Stomach (tissue), 9 donors: ENCODE results near the gene NES. TPM values are rescaled to one million over a fixed set of nuclear protein-coding genes. Genes with fewer than 3 reads are reported as not detected.

Experiments used
- DNase-seq, 2 donors: peaks; one replicate each; pipeline versions ENCODE4 v3.0.0 to v3.0.0-alpha.2; 2013 to 2019
- H3K27ac ChIP-seq, 5 donors: fragments of 200-600 bp in 4 of 5; sonication (generic) in 4 of 5; one replicate each; pipeline ENCODE4 v1.5.1; 2013 to 2019; ENCODE audit warnings: mild to moderate bottlenecking in 1 of 5, moderate library complexity in 1 of 5
- H3K27me3 ChIP-seq, 3 donors: fragments of 200-600 bp; sonication (generic); one replicate each; pipeline ENCODE4 v1.5.1; 2017 to 2019; ENCODE audit warnings: mixed run types in 1 of 3
- H3K36me3 ChIP-seq, 4 donors: fragments of 200-600 bp; sonication (generic); 1 replicate in 3 of 4; 2 replicates in 1 of 4; pipeline ENCODE4 v1.5.1; 2016 to 2019
- H3K4me1 ChIP-seq, 4 donors: fragments of 200-600 bp; sonication (generic); one replicate each; pipeline ENCODE4 v1.5.1; 2016 to 2019
- H3K4me3 ChIP-seq, 4 donors: fragments of 200-600 bp; sonication (generic) in 3 of 4; one replicate each; pipeline ENCODE4 v1.5.1; 2016 to 2019; ENCODE audit warnings: mild to moderate bottlenecking in 1 of 4
- H3K9me3 ChIP-seq, 4 donors: fragments of 200-600 bp; sonication (generic); one replicate each; pipeline ENCODE4 v1.5.1; 2016 to 2019
- EP300 ChIP-seq: sonication (generic); formaldehyde crosslinking; IDR thresholded peaks from one replicate; pipeline ENCODE4 v1.6.1; 2017; ENCODE audit warnings: antibody characterized with exemption
- POLR2A ChIP-seq, 4 donors: fragments of 450-650 bp; IDR thresholded peaks; one replicate each; pipeline ENCODE4 v1.6.1; 2016; ENCODE audit warnings: antibody characterized with exemption in 4 of 4, control low read depth in 2 of 4, mild to moderate bottlenecking in 1 of 4, moderate library complexity in 1 of 4
- POLR2AphosphoS5 ChIP-seq, 3 donors: sonication (generic); formaldehyde crosslinking; IDR thresholded peaks; one replicate each; pipeline ENCODE4 v1.6.1; 2016; ENCODE audit warnings: antibody characterized with exemption in 3 of 3
- WGBS, 5 donors: extraction: QIAGEN DNeasy Blood & Tissue Kit in 3 of 5; methylation state at CpG; one replicate each; pipeline versions ENCODE4 v1.1.5 to v1.1.7; 2013 to 2018; 5-methylcytosine and 5-hydroxymethylcytosine counted together
- intact Hi-C: fragments of 100-400 bp; cut with DNase I; formaldehyde crosslinking; loops from one replicate; pipeline ENCODE4 v1.15.1; 2023; ENCODE audit warnings: low total_unique reads
- polyA plus RNA-seq, 3 donors: library from polyadenylated mRNA; stranded (reverse); fragments of 200-250 nt; gene quantifications; one replicate each; pipeline ENCODE4 v1.2.3, GENCODE V29; 2013
- total RNA-seq, 5 donors: library from RNA; depleted of rRNA; stranded (reverse); fragments of >200 nt; gene quantifications; one replicate each; pipeline versions ENCODE4 v1.1.0 to v1.2.3, GENCODE V29; 2014 to 2016
- TF ChIP-seq, protein P1 (sequence below), 7 experiments: fragments of 450-650 bp in 4 of 7; fragments of 200-600 bp in 3 of 7; sonication (generic) in 3 of 7; IDR thresholded peaks; one replicate each; pipeline ENCODE4 v1.5.1; 2016 to 2019; ENCODE audit warnings: antibody characterized with exemption in 7 of 7, control low read depth in 2 of 7, mild to moderate bottlenecking in 1 of 7
- donor health status: healthy with polysubstance abuse.
- donor health status: Bipolar disorder and iron deficiency.
- donor health status: healthy.

NES gene
- total and polyA plus RNA-seq, 8 donors, result 1.7 to 22.3 (median 6.8) TPM

DNA sequence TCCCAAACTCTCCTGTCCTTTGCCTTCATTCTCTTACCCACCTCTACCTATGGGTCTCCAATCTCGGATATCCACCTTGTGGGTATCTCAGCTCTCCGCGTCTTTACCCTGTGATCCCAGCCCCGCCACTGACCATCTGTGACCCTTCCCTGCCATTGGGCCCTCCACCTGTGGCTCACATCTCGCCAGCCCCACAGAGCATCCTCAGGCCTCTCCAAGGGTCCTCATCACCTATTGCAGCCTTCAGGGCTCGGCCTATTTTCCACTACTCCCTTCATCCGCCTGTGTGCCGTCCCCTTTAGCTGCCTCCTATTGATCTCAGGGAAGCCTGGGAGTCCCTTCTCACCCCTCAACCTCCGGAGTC is 24.2 kb downstream of the NES start:
- DNase-seq, result no peak
- Histone ChIP-seq H3K36me3 (no peaks in the 10 kb centered on the region), H3K27me3 (peaks cover 3 to 100% (median 31%) of the 10 kb centered on the region in 3 donors), H3K9me3 (no peaks in the 10 kb centered on the region), H3K4me3 (no peak overlapping the region), H3K27ac (no peak overlapping the region), H3K4me1 (peaks cover 14 to 23% (median 22%) of the 10 kb centered on the region in 4 donors)
- TF ChIP-seq, protein P1, sequence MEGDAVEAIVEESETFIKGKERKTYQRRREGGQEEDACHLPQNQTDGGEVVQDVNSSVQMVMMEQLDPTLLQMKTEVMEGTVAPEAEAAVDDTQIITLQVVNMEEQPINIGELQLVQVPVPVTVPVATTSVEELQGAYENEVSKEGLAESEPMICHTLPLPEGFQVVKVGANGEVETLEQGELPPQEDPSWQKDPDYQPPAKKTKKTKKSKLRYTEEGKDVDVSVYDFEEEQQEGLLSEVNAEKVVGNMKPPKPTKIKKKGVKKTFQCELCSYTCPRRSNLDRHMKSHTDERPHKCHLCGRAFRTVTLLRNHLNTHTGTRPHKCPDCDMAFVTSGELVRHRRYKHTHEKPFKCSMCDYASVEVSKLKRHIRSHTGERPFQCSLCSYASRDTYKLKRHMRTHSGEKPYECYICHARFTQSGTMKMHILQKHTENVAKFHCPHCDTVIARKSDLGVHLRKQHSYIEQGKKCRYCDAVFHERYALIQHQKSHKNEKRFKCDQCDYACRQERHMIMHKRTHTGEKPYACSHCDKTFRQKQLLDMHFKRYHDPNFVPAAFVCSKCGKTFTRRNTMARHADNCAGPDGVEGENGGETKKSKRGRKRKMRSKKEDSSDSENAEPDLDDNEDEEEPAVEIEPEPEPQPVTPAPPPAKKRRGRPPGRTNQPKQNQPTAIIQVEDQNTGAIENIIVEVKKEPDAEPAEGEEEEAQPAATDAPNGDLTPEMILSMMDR (IDR thresholded peaks at IDR 0.05), result no peak
- TF ChIP-seq POLR2AphosphoS5 (IDR thresholded peaks at IDR 0.05) (no peak), EP300 (no peak), POLR2A (IDR thresholded peaks at IDR 0.05) (no peak)
- intact Hi-C loops, result no loop called here
- 78 to 87% (median 84%) methylated on average over 9 of the region's 9 CpGs for WGBS, 5 donors

DNA sequence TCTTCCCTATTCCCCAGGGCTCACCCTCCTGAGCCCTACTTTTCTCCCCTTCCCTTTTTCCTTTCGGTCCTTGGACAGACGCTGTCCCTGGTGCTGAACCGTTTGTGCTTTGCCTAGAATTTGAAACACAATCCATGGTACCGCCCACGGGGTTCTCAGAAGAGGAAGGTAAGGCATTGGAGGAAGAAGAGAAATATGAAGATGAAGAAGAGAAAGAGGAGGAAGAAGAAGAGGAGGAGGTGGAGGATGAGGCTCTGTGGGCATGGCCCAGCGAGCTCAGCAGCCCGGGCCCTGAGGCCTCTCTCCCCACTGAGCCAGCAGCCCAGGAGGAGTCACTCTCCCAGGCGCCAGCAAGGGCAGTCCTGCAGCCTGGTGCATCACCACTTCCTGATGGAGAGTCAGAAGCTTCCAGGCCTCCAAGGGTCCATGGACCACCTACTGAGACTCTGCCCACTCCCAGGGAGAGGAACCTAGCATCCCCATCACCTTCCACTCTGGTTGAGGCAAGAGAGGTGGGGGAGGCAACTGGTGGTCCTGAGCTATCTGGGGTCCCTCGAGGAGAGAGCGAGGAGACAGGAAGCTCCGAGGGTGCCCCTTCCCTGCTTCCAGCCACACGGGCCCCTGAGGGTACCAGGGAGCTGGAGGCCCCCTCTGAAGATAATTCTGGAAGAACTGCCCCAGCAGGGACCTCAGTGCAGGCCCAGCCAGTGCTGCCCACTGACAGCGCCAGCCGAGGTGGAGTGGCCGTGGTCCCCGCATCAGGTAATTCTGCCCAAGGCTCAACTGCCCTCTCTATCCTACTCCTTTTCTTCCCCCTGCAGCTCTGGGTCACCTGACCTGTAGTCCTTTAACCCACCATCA is 24.8 kb downstream of the NES start:
- H3K27me3 ChIP-seq, result peaks cover 3 to 100% (median 30%) of the 10 kb centered on the region in 3 donors
- intact Hi-C loops, result no loop called here
- no peaks in the 10 kb centered on the region for H3K9me3 ChIP-seq
- DNase-seq, result peak in 1 of 2 donors; percentile 80
- WGBS, 5 donors, result 37 to 54% (median 46%) methylated on average over 15 to 16 of the region's 16 CpGs
- TF ChIP-seq, protein P1 (IDR thresholded peaks at IDR 0.05), result no peak
- TF ChIP-seq POLR2AphosphoS5 (IDR thresholded peaks at IDR 0.05) (no peak), EP300 (no peak), POLR2A (IDR thresholded peaks at IDR 0.05) (no peak)
- H3K4me3 ChIP-seq, result no peak overlapping the region
- H3K36me3 ChIP-seq, result no peaks in the 10 kb centered on the region
- peaks cover 9 to 18% (median 16%) of the 10 kb centered on the region in 4 donors for H3K4me1 ChIP-seq
- no peak overlapping the region for H3K27ac ChIP-seq

DNA sequence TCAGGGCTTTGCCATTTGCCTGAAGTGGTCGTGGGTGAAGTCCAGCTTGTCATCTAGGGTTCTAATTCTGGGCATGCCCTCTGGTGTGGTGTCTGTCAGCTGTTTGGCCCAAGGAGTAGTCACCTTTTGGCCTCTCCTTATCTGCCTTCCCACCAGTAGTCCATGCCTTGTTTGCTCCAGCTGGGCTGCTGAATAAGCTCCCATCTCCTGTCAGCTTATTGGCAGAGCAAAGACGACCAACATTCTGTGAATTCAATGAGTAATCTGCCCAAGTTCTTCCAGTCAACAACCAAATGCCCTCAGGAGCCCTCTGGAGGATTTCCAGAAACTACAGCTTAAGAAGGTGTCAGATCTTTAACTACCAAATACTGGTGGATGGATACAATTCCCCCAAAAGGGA is 28.3 kb downstream of the NES start:
- Histone ChIP-seq H3K4me3 (no peak overlapping the region), H3K27ac (no peak overlapping the region), H3K36me3 (no peaks in the 10 kb centered on the region), H3K4me1 (peaks cover 0 to 4% (median 0%) of the 10 kb centered on the region in 4 donors), H3K27me3 (peaks cover 10 to 100% (median 46%) of the 10 kb centered on the region in 3 donors), H3K9me3 (no peaks in the 10 kb centered on the region)
- intact Hi-C loops, result no loop called here
- no peak for DNase-seq
- WGBS, 5 donors, result 8 to 30% (median 17%) methylated on average over 2 of the region's 2 CpGs
- TF ChIP-seq, protein P1 (IDR thresholded peaks at IDR 0.05), result no peak
- no peak for TF ChIP-seq POLR2AphosphoS5 (IDR thresholded peaks at IDR 0.05)
- TF ChIP-seq EP300, result no peak
- no peak for TF ChIP-seq POLR2A (IDR thresholded peaks at IDR 0.05)

DNA sequence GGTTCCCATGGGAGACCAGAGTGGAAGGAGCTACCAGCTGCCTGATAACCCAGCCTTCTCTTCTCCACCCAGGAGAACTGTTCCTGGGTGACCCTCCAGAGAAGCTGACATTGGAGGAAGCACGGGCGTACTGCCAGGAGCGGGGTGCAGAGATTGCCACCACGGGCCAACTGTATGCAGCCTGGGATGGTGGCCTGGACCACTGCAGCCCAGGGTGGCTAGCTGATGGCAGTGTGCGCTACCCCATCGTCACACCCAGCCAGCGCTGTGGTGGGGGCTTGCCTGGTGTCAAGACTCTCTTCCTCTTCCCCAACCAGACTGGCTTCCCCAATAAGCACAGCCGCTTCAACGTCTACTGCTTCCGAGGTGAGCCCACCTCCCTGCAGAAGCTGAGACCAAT is 28.7 kb downstream of the NES start:
- peaks cover 10 to 100% (median 50%) of the 10 kb centered on the region in 3 donors for H3K27me3 ChIP-seq
- no peaks in the 10 kb centered on the region for H3K36me3 ChIP-seq
- WGBS, 5 donors, result 74 to 84% (median 82%) methylated on average over 9 to 10 of the region's 10 CpGs
- H3K4me3 ChIP-seq, result no peak overlapping the region
- intact Hi-C loops, result no loop called here
- DNase-seq, result no peak
- no peaks in the 10 kb centered on the region for H3K9me3 ChIP-seq
- H3K27ac ChIP-seq, result no peak overlapping the region
- peaks cover 0 to 4% (median 0%) of the 10 kb centered on the region in 4 donors for H3K4me1 ChIP-seq
- TF ChIP-seq EP300 (no peak), POLR2A (IDR thresholded peaks at IDR 0.05) (no peak), POLR2AphosphoS5 (IDR thresholded peaks at IDR 0.05) (no peak)
- TF ChIP-seq, protein P1 (IDR thresholded peaks at IDR 0.05), result no peak
